Retinal pigment epithelial cell (primary cell): Measurements from ENCODE around the gene RSBN1L.

Experiments used
- DNase-seq: peaks from one replicate; pipeline ENCODE4 v3.0.0-alpha.2; 2010; ENCODE audit warnings: low read depth
- H3K4me3 ChIP-seq: 2 replicates; pipeline ENCODE4 v1.5.1; 2011; ENCODE audit warnings: mild to moderate bottlenecking, low read length, control low read depth, moderate library complexity
- CTCF ChIP-seq: conservative IDR thresholded peaks from 2 replicates; pipeline ENCODE4 v1.5.1; 2011; ENCODE audit warnings: low read depth, low read length, control low read depth, inconsistent platforms

Gene RSBN1L

GRCh38 chr7:77827999-77828398 is 131.7 kb downstream of the RSBN1L start:
- TF ChIP-seq CTCF: no peak
- no peak overlapping the region for H3K4me3 ChIP-seq
- DNase-seq: no peak

GRCh38 chr7:77830649-77831355 is 134.5 kb downstream of the RSBN1L start:
- DNase-seq: no peak
- TF ChIP-seq CTCF: no peak
- no peak overlapping the region for H3K4me3 ChIP-seq

GRCh38 chr7:77831481-77831880 is 135.2 kb downstream of the RSBN1L start:
- H3K4me3 ChIP-seq: no peak overlapping the region
- no peak for TF ChIP-seq CTCF
- no peak for DNase-seq

- no peak overlapping the region for H3K4me3 ChIP-seq
- DNase-seq: no peak
- TF ChIP-seq CTCF: no peak
These were observed 135.7 kb downstream of the RSBN1L start for GRCh38 chr7:77831953-77832352.
